ENCODE data around the gene MIA2.

- TF ChIP-seq POLR2AphosphoS5 (IDR thresholded peaks at IDR 0.05) (no peak), POLR2A (IDR thresholded peaks at IDR 0.05) (no peak)
- TF ChIP-seq, protein P1, sequence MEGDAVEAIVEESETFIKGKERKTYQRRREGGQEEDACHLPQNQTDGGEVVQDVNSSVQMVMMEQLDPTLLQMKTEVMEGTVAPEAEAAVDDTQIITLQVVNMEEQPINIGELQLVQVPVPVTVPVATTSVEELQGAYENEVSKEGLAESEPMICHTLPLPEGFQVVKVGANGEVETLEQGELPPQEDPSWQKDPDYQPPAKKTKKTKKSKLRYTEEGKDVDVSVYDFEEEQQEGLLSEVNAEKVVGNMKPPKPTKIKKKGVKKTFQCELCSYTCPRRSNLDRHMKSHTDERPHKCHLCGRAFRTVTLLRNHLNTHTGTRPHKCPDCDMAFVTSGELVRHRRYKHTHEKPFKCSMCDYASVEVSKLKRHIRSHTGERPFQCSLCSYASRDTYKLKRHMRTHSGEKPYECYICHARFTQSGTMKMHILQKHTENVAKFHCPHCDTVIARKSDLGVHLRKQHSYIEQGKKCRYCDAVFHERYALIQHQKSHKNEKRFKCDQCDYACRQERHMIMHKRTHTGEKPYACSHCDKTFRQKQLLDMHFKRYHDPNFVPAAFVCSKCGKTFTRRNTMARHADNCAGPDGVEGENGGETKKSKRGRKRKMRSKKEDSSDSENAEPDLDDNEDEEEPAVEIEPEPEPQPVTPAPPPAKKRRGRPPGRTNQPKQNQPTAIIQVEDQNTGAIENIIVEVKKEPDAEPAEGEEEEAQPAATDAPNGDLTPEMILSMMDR (IDR thresholded peaks at IDR 0.05) = no peak
Measured at GRCh38 chr14:39384177-39384576, 150.5 kb downstream of the MIA2 start.
